Measurements from ENCODE around the gene AGBL1. TPM values are rescaled to one million over a fixed set of nuclear protein-coding genes. Genes with fewer than 3 reads are reported as not detected.

The AGBL1 gene
- total RNA-seq, 1 experiment from 2014 or later: not detected

- H2BK20ac ChIP-seq (ENCODE audit: low read depth, low read length, poor library complexity, severe bottlenecking): no peak overlapping the region
- H2BK120ac ChIP-seq (ENCODE audit: low read depth, low read length, poor library complexity, severe bottlenecking): no peak overlapping the region
- no peak overlapping the region for H2AFZ ChIP-seq (ENCODE audit: low read length)
- H4K8ac ChIP-seq (replicated peaks; ENCODE audit: insufficient read length, low read depth, low read length): no peak overlapping the region
- no peaks in the 10 kb centered on the region for H3K36me3 Mint-ChIP-seq (ENCODE audit: insufficient read depth in 1 of 3, low read depth in 3 of 3)
- H3K79me2 ChIP-seq (ENCODE audit: insufficient read depth, low read length): no peaks in the 10 kb centered on the region
- no peak overlapping the region for H3K27ac ChIP-seq (ENCODE audit: insufficient read length, low read depth, low read length)
- H3K27ac Mint-ChIP-seq: no peak overlapping the region
- H3K79me1 ChIP-seq (ENCODE audit: insufficient read depth, low read depth, low read length, poor library complexity, severe bottlenecking): no peaks in the 10 kb centered on the region
- no peaks in the 10 kb centered on the region for H3K27me3 ChIP-seq (ENCODE audit: insufficient read depth, low read length)
- no CpG with 5 or more reads among the region's 2 CpGs for WGBS (ENCODE audit: extremely low coverage, insufficient read length, low lambda C conversion rate)
- H3K9ac ChIP-seq (ENCODE audit: extremely low read depth, insufficient read length, low read length): no peak overlapping the region
- H3K18ac ChIP-seq (ENCODE audit: insufficient read length, low read depth, low read length): no peak overlapping the region
- H3K23me2 ChIP-seq (ENCODE audit: insufficient read length, low read depth, low read length, poor library complexity, severe bottlenecking): no peaks in the 10 kb centered on the region
- no peaks in the 10 kb centered on the region for H3K27me3 Mint-ChIP-seq (ENCODE audit: low read depth)
- no peak for DNase-seq
- H3K4me1 ChIP-seq (ENCODE audit: insufficient read depth, low read length): no peaks in the 10 kb centered on the region
- TF ChIP-seq CTCF (conservative IDR thresholded peaks at IDR 0.05): no peak
- H2AK5ac ChIP-seq (ENCODE audit: insufficient read length, low read length): no peak overlapping the region
- H3K56ac ChIP-seq (ENCODE audit: insufficient read length, low read depth, low read length): no peak overlapping the region
- no peak overlapping the region for H2BK12ac ChIP-seq (ENCODE audit: insufficient read length, low read depth, low read length)
- no peak overlapping the region for H4K91ac ChIP-seq (ENCODE audit: insufficient read length, low read depth, low read length)
- no peak overlapping the region for H3K14ac ChIP-seq (ENCODE audit: insufficient read depth, low read length)
- peaks cover 12 to 23% of the 10 kb centered on the region in 2 experiments for H3K4me1 Mint-ChIP-seq
- no peak overlapping the region for H3K23ac ChIP-seq (ENCODE audit: insufficient read length, low read depth, low read length)
- no peak overlapping the region for H4K5ac ChIP-seq (ENCODE audit: insufficient read length, low read depth, low read length)
- H3K9me3 ChIP-seq (ENCODE audit: control insufficient read depth, low read depth, low read length): no peaks in the 10 kb centered on the region
- H3K4me3 Mint-ChIP-seq: no peak overlapping the region
- H4K20me1 ChIP-seq (ENCODE audit: control insufficient read depth, insufficient read depth, insufficient read length): no peaks in the 10 kb centered on the region
- H2BK5ac ChIP-seq (ENCODE audit: insufficient read length, low read length): no peak overlapping the region
- no peaks in the 10 kb centered on the region for H3K9me3 Mint-ChIP-seq
- no peak overlapping the region for H3K4me2 ChIP-seq (ENCODE audit: insufficient read depth, insufficient read length, low read length)
- H3K4ac ChIP-seq (ENCODE audit: low read depth, low read length): no peak overlapping the region
- H2BK15ac ChIP-seq (ENCODE audit: low read depth, low read length): no peak overlapping the region
- H3T11ph ChIP-seq (ENCODE audit: low read length): no peak overlapping the region
These were observed 543.6 kb downstream of the AGBL1 start for GRCh38 chr15:86623236-86623635.

Measured in H9 (cell line).